GM23338 (cell line): Measurements from ENCODE around the gene MS4A15. TPM values are rescaled to one million over a fixed set of nuclear protein-coding genes. Genes with fewer than 3 reads are reported as not detected.

ENCODE experiments used
- ATAC-seq: fragments of 200-7000 bp; cut with Tn5 transposase; 3 replicates; pipeline ENCODE4 v1.9.1; 2020
- DNase-seq: peaks from one replicate; pipeline ENCODE4 v3.0.0-alpha.2; 2015; ENCODE audit warnings: low spot score
- H2AFZ ChIP-seq: fragments of 200-600 bp; sonication (generic); 2 replicates; pipeline ENCODE4 v1.8.0; 2016; ENCODE audit warnings: antibody characterized with exemption, mild to moderate bottlenecking, moderate library complexity
- H3F3A ChIP-seq: fragments of 200-600 bp; sonication (generic); replicated peaks from 2 replicates; pipeline ENCODE4 v1.8.0; 2017; ENCODE audit warnings: antibody characterized with exemption, mixed run types, low read depth
- H3K27ac ChIP-seq: fragments of 200-600 bp; sonication (generic); 2 replicates; pipeline ENCODE4 v1.6.1; 2016; ENCODE audit warnings: low read depth
- H3K27me3 ChIP-seq: fragments of 200-600 bp; sonication (generic); 2 replicates; pipeline ENCODE4 v1.8.0; 2016; ENCODE audit warnings: mild to moderate bottlenecking, mixed run types, moderate library complexity; ENCODE audit not compliant: insufficient read depth
- H3K36me3 ChIP-seq: fragments of 200-600 bp; sonication (generic); 2 replicates; pipeline ENCODE4 v1.8.0; 2016; ENCODE audit warnings: mild to moderate bottlenecking; ENCODE audit not compliant: insufficient read depth
- H3K4me1 ChIP-seq: fragments of 200-600 bp; sonication (generic); 2 replicates; pipeline ENCODE4 v1.8.0; 2016; ENCODE audit warnings: mild to moderate bottlenecking, moderate library complexity; ENCODE audit not compliant: insufficient read depth
- H3K4me2 ChIP-seq: fragments of 200-600 bp; sonication (generic); 2 replicates; pipeline ENCODE4 v1.7.1; 2017; ENCODE audit warnings: mixed run types
- H3K4me3 ChIP-seq: fragments of 200-600 bp; sonication (generic); 2 replicates; pipeline ENCODE4 v1.6.1; 2016; ENCODE audit warnings: mixed run types
- H3K79me2 ChIP-seq: fragments of 200-600 bp; sonication (generic); replicated peaks from 2 replicates; pipeline ENCODE4 v1.8.0; 2017; ENCODE audit warnings: mild to moderate bottlenecking; ENCODE audit not compliant: insufficient read depth
- H3K9me2 ChIP-seq: fragments of 200-600 bp; sonication (generic); 2 replicates; pipeline ENCODE4 v1.8.0; 2017; ENCODE audit not compliant: insufficient read depth
- H4K20me1 ChIP-seq: fragments of 200-600 bp; sonication (generic); replicated peaks from 2 replicates; pipeline ENCODE4 v1.8.0; 2017; ENCODE audit warnings: mild to moderate bottlenecking; ENCODE audit not compliant: insufficient read depth
- H3K27ac Mint-ChIP-seq: 2 replicates; pipeline ENCODE4 v1.8.0; 2020; ENCODE audit warnings: inconsistent platforms, mild to moderate bottlenecking, moderate library complexity, mixed read lengths
- H3K27me3 Mint-ChIP-seq: 3 replicates; pipeline ENCODE4 v1.8.0; 2022; ENCODE audit warnings: low read depth, mild to moderate bottlenecking, moderate library complexity, mixed read lengths, inconsistent platforms; ENCODE audit not compliant: insufficient read depth, poor library complexity
- H3K36me3 Mint-ChIP-seq: 3 replicates; pipeline ENCODE4 v1.8.0; 2021; ENCODE audit warnings: low read depth, mild to moderate bottlenecking, inconsistent platforms, moderate library complexity, mixed read lengths
- H3K4me1 Mint-ChIP-seq: 3 replicates; pipeline ENCODE4 v1.8.0; 2020; ENCODE audit warnings: mild to moderate bottlenecking, inconsistent platforms, mixed read lengths
- H3K4me3 Mint-ChIP-seq: 3 replicates; pipeline ENCODE4 v1.8.0; 2021; ENCODE audit warnings: moderate library complexity, mild to moderate bottlenecking, inconsistent platforms, mixed read lengths
- H3K9me3 Mint-ChIP-seq: 3 replicates; pipeline ENCODE4 v1.8.0; 2020; ENCODE audit warnings: moderate library complexity, mild to moderate bottlenecking, inconsistent platforms, mixed read lengths
- CREB1 ChIP-seq: fragments of 250-450 bp; sonication (Bioruptor Pico); IDR thresholded peaks from 2 replicates; pipeline ENCODE4 v1.5.0; 2020; ENCODE audit warnings: low read depth, mild to moderate bottlenecking, moderate library complexity
- EZH2 ChIP-seq: fragments of 200-600 bp; sonication (generic); IDR thresholded peaks from one replicate; pipeline ENCODE4 v1.8.0; 2017; ENCODE audit warnings: antibody characterized with exemption, mild to moderate bottlenecking, low read depth; ENCODE audit not compliant: unreplicated experiment
- EZH2phosphoT487 ChIP-seq: fragments of 200-600 bp; sonication (generic); IDR thresholded peaks from one replicate; pipeline ENCODE4 v1.8.1; 2018; ENCODE audit warnings: antibody characterized with exemption; ENCODE audit not compliant: unreplicated experiment
- JUNB ChIP-seq: IDR thresholded peaks from one replicate; pipeline ENCODE4 v1.6.1; 2016; ENCODE audit warnings: antibody characterized with exemption; ENCODE audit not compliant: unreplicated experiment
- NANOG ChIP-seq: IDR thresholded peaks from 2 replicates; pipeline ENCODE4 v1.6.1; 2016; ENCODE audit warnings: antibody characterized with exemption, borderline replicate concordance
- POLR2AphosphoS5 ChIP-seq: IDR thresholded peaks from 2 replicates; pipeline ENCODE4 v1.6.1; 2016; ENCODE audit warnings: antibody characterized with exemption, low read depth
- STAT1 ChIP-seq: IDR thresholded peaks from one replicate; pipeline ENCODE4 v1.6.1; 2016; ENCODE audit warnings: antibody characterized with exemption; ENCODE audit not compliant: unreplicated experiment
- ZNF114 ChIP-seq: fragments of 250-450 bp; sonication (Bioruptor Pico); IDR thresholded peaks from 2 replicates; pipeline ENCODE4 v1.5.0; 2020; ENCODE audit warnings: mild to moderate bottlenecking, moderate library complexity
- ZNF331 ChIP-seq: fragments of 250-450 bp; sonication (Bioruptor Pico); IDR thresholded peaks from 2 replicates; pipeline ENCODE4 v1.5.0; 2020; ENCODE audit warnings: low read depth, mild to moderate bottlenecking, moderate library complexity
- polyA plus RNA-seq: library from polyadenylated mRNA; unstranded; fragments of >200 nt; fragmentation: Nextera tagmentation; extraction: Ambion mirVana; gene quantifications from 2 replicates; pipeline ENCODE4 v1.2.1, GENCODE V29; 2016
- total RNA-seq: library from RNA; depleted of rRNA; stranded (reverse); fragments of >200 nt; shearing (Covaris generic); gene quantifications from 2 replicates; pipeline ENCODE4 v1.2.3, GENCODE V29; 2014
- TF ChIP-seq, protein P1 (sequence below), 2 experiments: fragments of 200-600 bp in 1 of 2; sonication (generic) in 1 of 2; conservative IDR thresholded peaks; 2 replicates each; pipeline versions ENCODE4 v1.5.1 to v1.6.1; 2016 to 2017; ENCODE audit warnings: antibody characterized with exemption in 2 of 2, low read depth in 2 of 2, mild to moderate bottlenecking in 2 of 2, moderate library complexity in 1 of 2
- TF ChIP-seq, protein P2 (sequence below): fragments of 250-450 bp; sonication (Bioruptor Pico); IDR thresholded peaks from 2 replicates; pipeline ENCODE4 v1.5.0; 2020; ENCODE audit warnings: mild to moderate bottlenecking, moderate library complexity
- TF ChIP-seq, protein P3 (sequence below): IDR thresholded peaks from 2 replicates; pipeline ENCODE4 v1.6.1; 2016; ENCODE audit warnings: antibody characterized with exemption
- TF ChIP-seq, protein P4 (sequence below): IDR thresholded peaks from one replicate; pipeline ENCODE4 v1.6.1; 2018; ENCODE audit warnings: antibody characterized with exemption; ENCODE audit not compliant: unreplicated experiment

Gene MS4A15
- total and polyA plus RNA-seq, 2 experiments from 2014 or later, result 0.44 TPM; not detected in 1

DNA sequence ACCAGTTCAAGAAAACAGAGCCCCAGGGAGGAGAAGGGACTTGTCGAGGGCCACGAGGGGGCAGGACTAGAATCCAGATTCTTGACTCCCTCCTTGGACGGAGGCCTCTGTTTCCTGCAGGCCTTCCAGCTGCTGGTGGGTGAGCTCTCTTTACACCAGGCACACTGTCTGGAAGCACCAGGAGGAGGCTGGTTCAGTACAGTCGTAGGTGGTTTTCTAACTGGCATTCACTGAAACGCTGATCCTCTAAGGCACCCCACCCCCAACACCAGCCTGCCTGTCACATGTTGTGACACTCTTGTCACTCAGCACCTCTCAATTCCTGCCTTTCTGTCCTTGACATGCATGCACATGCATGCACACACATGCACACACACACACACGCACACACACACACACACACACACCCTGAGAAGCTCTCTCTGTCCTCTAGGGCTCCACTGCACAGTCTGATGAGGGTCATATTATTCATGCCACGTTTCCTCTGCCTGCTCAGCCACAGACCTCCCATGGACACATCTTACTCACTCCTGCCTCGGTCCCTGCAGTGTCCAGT lies 29.2 kb downstream of the MS4A15 start:
- Histone ChIP-seq H3K4me3 (no peak overlapping the region), H2AFZ (no peak overlapping the region), H3K27ac (no peak overlapping the region), H4K20me1 (no peaks in the 10 kb centered on the region), H3K9me2 (no peaks in the 10 kb centered on the region; the same call in 1 of the 2 replicates), H3K79me2 (no peaks in the 10 kb centered on the region), H3K27me3 (no peaks in the 10 kb centered on the region), H3K4me2 (no peak overlapping the region), H3K4me1 (no peaks in the 10 kb centered on the region), H3K36me3 (no peaks in the 10 kb centered on the region), H3F3A (no peaks in the 10 kb centered on the region)
- Mint-ChIP-seq H3K36me3 (peaks cover 3% of the 10 kb centered on the region; the same call in 2 of the 3 replicates), H3K4me1 (no peaks in the 10 kb centered on the region), H3K9me3 (peaks cover 8% of the 10 kb centered on the region; the same call in 2 of the 3 replicates), H3K4me3 (no peak overlapping the region), H3K27ac (no peak overlapping the region), H3K27me3 (peaks cover 4% of the 10 kb centered on the region)
- ATAC-seq (no peak), DNase-seq (no peak)
- TF ChIP-seq, protein P1, sequence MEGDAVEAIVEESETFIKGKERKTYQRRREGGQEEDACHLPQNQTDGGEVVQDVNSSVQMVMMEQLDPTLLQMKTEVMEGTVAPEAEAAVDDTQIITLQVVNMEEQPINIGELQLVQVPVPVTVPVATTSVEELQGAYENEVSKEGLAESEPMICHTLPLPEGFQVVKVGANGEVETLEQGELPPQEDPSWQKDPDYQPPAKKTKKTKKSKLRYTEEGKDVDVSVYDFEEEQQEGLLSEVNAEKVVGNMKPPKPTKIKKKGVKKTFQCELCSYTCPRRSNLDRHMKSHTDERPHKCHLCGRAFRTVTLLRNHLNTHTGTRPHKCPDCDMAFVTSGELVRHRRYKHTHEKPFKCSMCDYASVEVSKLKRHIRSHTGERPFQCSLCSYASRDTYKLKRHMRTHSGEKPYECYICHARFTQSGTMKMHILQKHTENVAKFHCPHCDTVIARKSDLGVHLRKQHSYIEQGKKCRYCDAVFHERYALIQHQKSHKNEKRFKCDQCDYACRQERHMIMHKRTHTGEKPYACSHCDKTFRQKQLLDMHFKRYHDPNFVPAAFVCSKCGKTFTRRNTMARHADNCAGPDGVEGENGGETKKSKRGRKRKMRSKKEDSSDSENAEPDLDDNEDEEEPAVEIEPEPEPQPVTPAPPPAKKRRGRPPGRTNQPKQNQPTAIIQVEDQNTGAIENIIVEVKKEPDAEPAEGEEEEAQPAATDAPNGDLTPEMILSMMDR (conservative IDR thresholded peaks at IDR 0.05; ENCODE audit: low read depth in 2 of 2), result no peak
- TF ChIP-seq, protein P2, sequence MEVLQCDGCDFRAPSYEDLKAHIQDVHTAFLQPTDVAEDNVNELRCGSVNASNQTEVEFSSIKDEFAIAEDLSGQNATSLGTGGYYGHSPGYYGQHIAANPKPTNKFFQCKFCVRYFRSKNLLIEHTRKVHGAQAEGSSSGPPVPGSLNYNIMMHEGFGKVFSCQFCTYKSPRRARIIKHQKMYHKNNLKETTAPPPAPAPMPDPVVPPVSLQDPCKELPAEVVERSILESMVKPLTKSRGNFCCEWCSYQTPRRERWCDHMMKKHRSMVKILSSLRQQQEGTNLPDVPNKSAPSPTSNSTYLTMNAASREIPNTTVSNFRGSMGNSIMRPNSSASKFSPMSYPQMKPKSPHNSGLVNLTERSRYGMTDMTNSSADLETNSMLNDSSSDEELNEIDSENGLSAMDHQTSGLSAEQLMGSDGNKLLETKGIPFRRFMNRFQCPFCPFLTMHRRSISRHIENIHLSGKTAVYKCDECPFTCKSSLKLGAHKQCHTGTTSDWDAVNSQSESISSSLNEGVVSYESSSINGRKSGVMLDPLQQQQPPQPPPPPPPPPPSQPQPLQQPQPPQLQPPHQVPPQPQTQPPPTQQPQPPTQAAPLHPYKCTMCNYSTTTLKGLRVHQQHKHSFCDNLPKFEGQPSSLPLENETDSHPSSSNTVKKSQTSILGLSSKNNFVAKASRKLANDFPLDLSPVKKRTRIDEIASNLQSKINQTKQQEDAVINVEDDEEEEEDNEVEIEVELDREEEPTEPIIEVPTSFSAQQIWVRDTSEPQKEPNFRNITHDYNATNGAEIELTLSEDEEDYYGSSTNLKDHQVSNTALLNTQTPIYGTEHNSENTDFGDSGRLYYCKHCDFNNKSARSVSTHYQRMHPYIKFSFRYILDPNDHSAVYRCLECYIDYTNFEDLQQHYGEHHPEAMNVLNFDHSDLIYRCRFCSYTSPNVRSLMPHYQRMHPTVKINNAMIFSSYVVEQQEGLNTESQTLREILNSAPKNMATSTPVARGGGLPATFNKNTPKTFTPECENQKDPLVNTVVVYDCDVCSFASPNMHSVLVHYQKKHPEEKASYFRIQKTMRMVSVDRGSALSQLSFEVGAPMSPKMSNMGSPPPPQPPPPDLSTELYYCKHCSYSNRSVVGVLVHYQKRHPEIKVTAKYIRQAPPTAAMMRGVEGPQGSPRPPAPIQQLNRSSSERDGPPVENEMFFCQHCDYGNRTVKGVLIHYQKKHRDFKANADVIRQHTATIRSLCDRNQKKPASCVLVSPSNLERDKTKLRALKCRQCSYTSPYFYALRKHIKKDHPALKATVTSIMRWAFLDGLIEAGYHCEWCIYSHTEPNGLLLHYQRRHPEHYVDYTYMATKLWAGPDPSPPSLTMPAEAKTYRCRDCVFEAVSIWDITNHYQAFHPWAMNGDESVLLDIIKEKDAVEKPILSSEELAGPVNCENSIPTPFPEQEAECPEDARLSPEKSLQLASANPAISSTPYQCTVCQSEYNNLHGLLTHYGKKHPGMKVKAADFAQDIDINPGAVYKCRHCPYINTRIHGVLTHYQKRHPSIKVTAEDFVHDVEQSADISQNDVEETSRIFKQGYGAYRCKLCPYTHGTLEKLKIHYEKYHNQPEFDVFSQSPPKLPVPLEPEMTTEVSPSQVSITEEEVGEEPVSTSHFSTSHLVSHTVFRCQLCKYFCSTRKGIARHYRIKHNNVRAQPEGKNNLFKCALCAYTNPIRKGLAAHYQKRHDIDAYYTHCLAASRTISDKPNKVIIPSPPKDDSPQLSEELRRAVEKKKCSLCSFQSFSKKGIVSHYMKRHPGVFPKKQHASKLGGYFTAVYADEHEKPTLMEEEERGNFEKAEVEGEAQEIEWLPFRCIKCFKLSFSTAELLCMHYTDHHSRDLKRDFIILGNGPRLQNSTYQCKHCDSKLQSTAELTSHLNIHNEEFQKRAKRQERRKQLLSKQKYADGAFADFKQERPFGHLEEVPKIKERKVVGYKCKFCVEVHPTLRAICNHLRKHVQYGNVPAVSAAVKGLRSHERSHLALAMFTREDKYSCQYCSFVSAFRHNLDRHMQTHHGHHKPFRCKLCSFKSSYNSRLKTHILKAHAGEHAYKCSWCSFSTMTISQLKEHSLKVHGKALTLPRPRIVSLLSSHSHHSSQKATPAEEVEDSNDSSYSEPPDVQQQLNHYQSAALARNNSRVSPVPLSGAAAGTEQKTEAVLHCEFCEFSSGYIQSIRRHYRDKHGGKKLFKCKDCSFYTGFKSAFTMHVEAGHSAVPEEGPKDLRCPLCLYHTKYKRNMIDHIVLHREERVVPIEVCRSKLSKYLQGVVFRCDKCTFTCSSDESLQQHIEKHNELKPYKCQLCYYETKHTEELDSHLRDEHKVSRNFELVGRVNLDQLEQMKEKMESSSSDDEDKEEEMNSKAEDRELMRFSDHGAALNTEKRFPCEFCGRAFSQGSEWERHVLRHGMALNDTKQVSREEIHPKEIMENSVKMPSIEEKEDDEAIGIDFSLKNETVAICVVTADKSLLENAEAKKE, result no peak
- no peak for TF ChIP-seq EZH2
- no peak for TF ChIP-seq CREB1 (CRISPR knock-in tag)
- TF ChIP-seq, protein P3, sequence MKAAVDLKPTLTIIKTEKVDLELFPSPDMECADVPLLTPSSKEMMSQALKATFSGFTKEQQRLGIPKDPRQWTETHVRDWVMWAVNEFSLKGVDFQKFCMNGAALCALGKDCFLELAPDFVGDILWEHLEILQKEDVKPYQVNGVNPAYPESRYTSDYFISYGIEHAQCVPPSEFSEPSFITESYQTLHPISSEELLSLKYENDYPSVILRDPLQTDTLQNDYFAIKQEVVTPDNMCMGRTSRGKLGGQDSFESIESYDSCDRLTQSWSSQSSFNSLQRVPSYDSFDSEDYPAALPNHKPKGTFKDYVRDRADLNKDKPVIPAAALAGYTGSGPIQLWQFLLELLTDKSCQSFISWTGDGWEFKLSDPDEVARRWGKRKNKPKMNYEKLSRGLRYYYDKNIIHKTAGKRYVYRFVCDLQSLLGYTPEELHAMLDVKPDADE, result no peak
- TF ChIP-seq NANOG, result no peak
- TF ChIP-seq POLR2AphosphoS5, result no peak
- TF ChIP-seq ZNF331 (CRISPR knock-in tag), result no peak
- TF ChIP-seq, protein P4, sequence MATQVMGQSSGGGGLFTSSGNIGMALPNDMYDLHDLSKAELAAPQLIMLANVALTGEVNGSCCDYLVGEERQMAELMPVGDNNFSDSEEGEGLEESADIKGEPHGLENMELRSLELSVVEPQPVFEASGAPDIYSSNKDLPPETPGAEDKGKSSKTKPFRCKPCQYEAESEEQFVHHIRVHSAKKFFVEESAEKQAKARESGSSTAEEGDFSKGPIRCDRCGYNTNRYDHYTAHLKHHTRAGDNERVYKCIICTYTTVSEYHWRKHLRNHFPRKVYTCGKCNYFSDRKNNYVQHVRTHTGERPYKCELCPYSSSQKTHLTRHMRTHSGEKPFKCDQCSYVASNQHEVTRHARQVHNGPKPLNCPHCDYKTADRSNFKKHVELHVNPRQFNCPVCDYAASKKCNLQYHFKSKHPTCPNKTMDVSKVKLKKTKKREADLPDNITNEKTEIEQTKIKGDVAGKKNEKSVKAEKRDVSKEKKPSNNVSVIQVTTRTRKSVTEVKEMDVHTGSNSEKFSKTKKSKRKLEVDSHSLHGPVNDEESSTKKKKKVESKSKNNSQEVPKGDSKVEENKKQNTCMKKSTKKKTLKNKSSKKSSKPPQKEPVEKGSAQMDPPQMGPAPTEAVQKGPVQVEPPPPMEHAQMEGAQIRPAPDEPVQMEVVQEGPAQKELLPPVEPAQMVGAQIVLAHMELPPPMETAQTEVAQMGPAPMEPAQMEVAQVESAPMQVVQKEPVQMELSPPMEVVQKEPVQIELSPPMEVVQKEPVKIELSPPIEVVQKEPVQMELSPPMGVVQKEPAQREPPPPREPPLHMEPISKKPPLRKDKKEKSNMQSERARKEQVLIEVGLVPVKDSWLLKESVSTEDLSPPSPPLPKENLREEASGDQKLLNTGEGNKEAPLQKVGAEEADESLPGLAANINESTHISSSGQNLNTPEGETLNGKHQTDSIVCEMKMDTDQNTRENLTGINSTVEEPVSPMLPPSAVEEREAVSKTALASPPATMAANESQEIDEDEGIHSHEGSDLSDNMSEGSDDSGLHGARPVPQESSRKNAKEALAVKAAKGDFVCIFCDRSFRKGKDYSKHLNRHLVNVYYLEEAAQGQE, result no peak
- TF ChIP-seq JUNB, result no peak
- TF ChIP-seq ZNF114 (CRISPR knock-in tag), result no peak
- TF ChIP-seq EZH2phosphoT487, result no peak
- no peak for TF ChIP-seq STAT1
